Measurements from ENCODE around the gene LGR6.
"Not testable (repeated sequence)": the region's sequence is repeated elsewhere in the genome, so short reads cannot be mapped to it uniquely, and the experiment has no call there.

LGR6 gene, protein sequence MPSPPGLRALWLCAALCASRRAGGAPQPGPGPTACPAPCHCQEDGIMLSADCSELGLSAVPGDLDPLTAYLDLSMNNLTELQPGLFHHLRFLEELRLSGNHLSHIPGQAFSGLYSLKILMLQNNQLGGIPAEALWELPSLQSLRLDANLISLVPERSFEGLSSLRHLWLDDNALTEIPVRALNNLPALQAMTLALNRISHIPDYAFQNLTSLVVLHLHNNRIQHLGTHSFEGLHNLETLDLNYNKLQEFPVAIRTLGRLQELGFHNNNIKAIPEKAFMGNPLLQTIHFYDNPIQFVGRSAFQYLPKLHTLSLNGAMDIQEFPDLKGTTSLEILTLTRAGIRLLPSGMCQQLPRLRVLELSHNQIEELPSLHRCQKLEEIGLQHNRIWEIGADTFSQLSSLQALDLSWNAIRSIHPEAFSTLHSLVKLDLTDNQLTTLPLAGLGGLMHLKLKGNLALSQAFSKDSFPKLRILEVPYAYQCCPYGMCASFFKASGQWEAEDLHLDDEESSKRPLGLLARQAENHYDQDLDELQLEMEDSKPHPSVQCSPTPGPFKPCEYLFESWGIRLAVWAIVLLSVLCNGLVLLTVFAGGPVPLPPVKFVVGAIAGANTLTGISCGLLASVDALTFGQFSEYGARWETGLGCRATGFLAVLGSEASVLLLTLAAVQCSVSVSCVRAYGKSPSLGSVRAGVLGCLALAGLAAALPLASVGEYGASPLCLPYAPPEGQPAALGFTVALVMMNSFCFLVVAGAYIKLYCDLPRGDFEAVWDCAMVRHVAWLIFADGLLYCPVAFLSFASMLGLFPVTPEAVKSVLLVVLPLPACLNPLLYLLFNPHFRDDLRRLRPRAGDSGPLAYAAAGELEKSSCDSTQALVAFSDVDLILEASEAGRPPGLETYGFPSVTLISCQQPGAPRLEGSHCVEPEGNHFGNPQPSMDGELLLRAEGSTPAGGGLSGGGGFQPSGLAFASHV

DNA sequence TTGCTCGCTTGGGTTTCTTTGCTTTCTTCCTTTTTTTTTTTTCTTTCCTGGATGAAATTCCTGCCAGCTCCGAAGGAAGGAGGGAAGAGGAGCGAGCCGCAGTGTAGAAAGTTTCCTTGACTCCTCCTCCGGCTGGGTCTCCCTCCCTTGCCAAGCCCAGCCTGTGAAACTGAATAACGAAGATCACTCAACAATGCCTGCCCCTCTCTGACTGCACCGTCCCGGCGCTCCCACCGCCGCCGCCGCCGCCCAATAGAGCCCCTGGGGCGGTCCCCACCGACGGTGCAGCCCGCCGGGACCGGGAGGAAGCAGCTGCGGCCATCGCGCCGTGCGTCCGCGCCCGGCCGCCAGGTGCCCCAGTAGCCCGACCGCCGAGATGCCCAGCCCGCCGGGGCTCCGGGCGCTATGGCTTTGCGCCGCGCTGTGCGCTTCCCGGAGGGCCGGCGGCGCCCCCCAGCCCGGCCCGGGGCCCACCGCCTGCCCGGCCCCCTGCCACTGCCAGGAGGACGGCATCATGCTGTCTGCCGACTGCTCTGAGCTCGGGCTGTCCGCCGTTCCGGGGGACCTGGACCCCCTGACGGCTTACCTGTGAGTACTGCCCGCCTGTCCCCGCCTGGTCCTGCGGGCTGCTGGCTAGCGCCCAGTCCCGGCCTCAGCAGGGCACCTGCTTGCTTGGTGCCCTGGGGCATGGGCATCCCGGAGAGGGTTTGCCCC, at the start of gene LGR6:
LGR6 (plus strand) TSS at position 186 of the 714 bp plus-strand sequence; CDS start at position 377, 191 bp downstream.
- intact Hi-C loops (cut with DNase I) = loop anchor here (1.0 kb wide), 1 partner anchor 122 kb away; no protein-coding TSS in a partner anchor
- DNase-seq = peak in 1 of 10 donors; percentile 75

DNA sequence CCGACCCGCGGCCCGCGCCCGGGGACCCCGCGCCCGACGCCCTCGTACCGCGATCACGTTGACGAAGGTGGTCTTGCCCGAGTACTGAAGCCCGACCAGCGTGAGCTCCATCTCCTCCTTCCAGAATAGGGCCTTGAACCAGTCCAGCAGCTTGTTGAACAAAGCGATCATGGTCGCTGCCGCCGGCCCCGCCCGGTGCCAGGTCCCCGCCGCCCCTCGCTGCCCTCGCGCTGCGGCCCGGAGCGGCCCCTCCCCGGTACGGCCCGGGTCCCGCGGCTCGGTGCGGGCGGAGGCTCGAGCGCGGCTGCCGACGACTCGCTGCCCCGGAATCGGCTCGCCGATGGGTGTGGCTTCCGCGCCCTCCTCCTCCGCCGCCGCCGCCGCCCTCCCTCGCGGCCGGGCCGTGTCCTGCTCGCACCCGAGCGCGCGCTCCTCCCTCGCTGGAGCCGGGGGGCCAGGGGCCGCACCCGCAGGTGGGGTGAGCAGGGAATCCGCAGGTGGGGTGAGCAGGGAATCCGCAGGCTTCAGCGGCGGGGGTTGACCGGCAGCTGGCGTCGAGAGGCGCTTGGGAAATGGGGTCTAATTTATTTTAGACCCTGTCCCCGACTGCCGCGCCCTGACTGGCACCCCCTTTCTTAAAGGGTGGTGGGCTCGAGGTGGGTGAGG, 49.1 kb upstream of the LGR6 start, which contains the start of gene ARL8A:
ARL8A (minus strand) TSS at position 336 of the 666 bp plus-strand sequence; CDS start at position 171, 165 bp downstream.
- intact Hi-C loops (cut with DNase I) = no loop called here
- DNase-seq = peak; percentile 58 to 97 (median 80)

DNA sequence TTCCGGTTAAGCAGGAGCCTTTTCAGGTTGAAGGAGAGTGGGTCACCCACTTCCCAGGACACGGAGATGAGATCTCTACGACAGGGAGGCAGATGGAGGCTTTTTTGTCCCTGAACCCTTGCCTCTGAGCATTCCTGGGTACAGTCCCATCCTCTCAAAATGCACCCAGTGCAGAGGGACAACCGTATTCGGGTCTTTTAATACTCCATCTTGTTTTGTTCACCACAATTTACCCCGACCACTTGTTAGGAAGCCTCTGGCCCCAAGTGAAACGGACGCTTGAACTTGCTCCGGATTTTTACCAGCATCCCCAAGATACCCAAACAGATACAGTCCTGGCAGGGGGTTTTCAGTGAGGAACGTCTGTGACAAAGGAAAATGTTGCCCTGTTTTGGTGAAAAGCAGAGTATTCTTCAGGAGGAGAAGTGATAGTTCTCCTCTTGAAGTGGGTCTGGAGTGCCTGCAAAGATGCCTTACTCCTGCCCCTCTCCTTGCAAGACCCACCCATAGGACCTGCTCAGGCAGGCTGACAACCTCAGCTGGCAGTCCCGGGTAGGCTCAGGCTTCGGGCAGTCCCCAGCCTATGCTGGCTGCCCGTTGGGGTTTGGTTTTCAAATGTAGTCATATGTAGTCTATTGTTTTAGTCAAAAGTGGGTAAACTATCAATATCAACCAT, 48.4 kb upstream of the LGR6 start:
- intact Hi-C loops (cut with DNase I) = no loop called here
- no peak for DNase-seq

DNA sequence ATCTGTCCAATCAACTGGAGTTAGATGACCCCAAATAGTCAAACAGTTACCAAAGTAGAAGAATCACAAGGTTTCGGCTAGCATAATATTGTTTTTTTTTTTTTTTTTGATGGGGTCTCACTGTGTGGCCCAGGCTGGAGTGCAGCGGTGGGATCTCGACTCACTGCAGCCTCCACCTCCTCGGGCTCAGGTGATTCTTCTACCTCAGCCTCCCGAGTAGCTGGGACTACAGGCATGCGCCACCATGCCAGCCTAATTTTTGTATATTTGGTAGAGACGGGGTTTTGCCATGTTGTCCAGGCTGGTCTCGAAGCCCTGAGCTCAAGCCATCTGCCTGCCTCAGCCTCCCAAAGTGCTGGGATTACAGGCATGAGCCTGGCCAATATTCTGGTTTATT, 47.9 kb upstream of the LGR6 start:
- intact Hi-C loops (cut with DNase I); DNase-seq: not testable (repeated sequence)

DNA sequence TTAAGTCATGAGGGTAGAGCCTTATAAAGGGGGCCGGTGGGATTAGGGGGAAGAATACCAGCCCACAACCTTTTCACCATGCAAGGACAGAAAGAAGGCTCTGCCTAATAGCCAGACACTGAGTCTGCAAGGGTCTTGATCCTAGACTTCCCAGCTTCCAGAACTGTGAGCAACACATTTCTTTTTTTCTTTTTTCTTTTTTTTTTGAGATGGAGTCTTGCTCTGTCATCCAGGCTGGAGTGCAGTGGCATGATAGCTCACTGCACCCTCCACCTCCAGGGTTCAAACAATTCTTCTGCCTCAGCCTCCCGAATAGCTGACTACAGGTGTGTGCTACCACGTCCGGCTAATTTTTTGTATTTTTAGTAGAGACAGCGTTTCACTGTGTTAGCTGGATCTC, 47.3 kb upstream of the LGR6 start:
- intact Hi-C loops (cut with DNase I) = no loop called here
- no peak for DNase-seq

DNA sequence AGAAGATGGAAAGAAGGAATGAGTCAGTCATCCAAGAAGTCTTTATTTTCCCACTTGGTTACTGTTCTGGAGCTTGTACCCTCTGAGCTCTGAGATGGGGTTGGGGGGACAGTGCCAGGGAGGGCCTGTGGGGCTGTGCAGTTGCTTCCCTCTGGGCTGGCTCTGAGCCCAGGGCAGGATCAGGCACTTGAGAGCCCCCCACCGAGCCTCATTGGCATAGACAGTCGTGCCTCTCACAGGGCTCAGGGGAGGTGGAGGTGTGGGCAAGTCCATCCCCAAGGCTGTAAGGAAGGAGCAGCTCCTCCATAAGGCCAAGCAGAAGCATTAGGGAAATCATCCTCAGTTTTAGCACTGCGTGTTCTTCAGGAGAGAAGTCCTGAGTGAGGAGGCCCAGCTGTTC, 46.6 kb upstream of the LGR6 start:
- no peak for DNase-seq
- intact Hi-C loops (cut with DNase I) = no loop called here

DNA sequence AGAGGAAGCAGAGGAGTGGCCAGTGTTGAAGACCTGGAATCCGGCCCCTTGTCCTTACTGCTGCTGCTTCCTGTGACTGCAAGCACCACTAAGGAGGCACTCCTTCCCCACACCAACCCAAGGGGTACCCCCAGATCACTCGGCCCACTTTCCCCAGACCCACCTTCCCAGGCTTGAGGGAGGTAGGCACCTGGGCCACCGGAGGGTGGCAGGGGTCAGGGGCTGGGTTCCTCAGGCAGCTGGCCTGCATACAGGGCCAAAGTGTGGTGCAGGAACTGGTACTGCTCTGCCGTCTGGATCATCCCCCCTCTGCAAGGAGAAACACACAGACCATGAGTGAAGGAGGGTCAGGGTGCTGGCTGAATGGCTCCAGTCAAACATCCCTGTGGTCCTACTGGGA, 45.2 kb upstream of the LGR6 start:
- DNase-seq = no peak
- intact Hi-C loops (cut with DNase I) = no loop called here

DNA sequence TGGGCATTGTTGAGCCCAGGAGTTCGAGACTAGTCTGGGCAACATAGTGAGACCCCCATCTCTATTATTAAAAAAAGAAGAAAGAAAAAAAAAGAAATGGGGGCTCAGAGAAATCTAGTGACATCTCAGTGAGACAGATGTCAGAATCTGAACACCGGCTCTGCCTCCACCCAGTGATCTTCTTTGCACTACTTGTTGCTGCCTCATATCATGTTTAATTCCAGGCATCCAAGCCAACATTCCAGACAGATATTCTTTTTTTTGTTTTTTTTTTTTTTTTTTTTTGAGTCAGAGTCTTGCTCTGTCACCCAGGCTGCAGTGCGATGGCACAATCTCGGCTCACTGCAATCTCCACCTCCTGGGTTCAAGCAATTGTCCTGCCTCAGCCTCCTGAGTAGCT, 44.0 kb upstream of the LGR6 start:
- no peak for DNase-seq
- intact Hi-C loops (cut with DNase I) = no loop called here

DNA sequence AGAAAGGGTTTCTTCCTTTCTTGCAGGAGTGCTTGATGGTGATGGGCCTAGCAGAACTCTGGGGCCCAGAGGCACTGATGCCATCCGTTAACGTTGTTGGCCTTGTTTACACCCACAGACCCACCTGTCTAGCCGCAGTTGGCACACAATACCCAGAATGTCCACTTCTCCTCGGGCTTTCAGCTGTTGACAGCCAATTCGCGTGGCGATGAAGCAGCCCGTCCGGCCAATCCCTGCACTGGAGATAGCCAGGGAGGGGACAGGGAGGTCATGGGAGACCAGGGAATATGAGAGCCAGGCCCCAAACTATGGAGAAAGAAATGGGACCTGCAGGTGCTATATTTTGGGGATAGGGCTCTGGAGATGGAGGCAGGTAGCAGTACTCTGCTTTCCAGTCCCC, 43.4 kb upstream of the LGR6 start:
- DNase-seq = peak in 1 of 10 donors; percentile 22

DNA sequence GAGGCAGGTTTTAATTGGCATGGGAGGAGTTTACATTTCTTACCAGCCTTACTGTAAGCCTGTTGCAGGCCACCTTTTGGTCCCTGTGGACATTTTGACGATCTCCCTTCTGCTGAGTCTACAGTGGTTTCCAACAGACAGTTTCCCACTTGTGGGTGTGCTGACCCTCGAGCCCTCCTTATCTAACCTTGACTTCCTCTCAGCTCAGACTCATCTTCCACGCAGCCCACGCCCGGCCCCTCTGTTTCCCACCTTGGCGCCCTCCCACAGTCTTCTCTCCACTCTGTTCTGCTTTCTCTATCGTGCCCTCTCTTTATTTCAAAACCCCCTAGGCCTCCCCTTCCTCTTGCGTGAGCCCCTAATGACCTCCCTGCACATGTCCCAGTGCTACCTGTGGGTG, 43.0 kb upstream of the LGR6 start:
- DNase-seq = peak in 1 of 10 donors; percentile 49
- intact Hi-C loops (cut with DNase I) = no loop called here

More for the DNA sequence above, 43.4 kb upstream of the LGR6 start:
- intact Hi-C loops (cut with DNase I) = no loop called here

DNA sequence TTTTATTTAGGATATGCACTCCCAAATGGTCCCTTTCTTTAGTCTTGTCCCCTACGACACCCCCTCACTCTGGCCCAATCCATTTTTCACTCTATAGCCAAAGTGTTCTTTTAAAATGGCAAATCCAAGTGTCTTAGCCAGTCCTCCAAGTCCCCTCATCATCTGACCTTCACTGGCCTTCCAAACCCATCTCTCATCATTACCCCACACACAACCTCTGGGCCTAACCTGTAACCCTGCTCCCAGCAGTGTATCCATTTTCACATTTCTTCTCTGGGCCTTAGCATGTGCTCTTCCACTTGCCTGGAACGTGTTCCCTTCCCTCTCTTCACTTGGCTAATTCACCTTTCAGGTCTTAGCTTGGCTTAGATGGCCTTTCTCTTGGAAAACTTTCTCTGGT, 42.6 kb upstream of the LGR6 start:
- DNase-seq = no peak
- intact Hi-C loops (cut with DNase I) = no loop called here

DNA sequence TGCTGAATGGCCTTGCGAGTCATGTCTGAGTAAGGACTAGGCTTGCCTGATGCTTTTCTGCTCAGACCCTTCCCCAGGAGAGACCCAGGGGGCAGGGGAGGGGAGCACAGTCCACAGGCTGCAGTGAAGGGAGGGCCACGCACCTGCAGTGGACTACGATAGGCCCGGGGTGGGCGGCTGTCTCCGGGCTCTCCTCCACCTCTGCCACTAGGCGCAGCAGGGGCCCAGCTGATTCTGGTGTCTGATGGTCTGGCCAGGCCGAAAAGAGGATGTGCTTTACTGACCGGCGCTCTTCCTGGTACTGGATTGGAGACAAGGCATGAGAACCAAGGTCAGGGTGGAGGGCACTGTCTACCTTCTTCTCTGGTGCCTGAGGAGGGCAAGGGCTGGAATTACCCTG, 41.2 kb upstream of the LGR6 start:
- DNase-seq = no peak
- intact Hi-C loops (cut with DNase I) = no loop called here

DNA sequence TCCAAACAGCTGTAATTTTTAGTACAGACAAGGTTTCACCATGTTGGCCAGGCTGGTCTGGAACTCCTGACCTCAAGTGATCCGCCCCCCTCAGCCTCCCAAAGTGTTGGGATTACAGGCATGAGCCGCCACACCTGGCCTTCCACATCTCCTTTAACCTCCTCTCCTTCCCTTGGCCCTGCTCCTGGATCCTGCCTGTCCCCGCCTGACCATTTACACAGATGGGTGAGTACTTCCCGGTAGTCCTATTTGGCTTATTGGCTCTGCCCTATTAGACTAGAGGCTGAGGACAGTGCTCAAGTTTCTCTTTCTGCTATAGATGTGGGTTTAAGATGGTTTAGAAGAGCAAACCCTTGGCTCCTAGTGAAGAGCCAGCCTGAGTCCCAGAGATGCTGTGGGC, 40.3 kb upstream of the LGR6 start:
- intact Hi-C loops (cut with DNase I) = no loop called here
- DNase-seq = no peak

DNA sequence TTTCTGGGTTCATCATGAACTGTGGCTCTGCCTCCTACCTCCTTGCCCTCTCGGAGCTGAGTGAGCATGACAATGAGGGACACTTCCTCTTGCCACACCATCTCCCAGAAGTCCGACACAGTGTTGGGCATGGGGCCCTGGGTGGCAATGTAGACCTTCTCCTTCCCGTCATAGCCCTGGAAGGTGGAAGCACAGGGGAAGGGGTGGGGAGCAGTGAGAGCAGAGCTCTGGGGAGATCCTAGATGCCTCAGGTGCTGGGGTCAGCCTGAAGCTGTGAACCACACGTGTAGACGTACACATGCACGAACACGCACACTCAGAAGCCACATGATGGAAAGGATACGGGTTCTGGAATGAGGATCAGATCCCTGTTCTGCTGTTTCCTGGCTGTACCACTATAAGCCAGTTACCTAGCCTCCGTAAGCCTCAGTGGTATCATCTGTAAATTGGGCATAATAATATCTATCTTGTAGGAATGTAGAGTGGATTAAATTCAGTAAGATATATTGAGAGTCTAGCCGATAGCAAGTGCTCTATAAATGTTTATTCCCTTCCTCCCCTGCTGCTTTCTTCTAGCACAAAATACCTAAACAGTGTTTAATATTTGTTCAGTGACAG, 39.3 kb upstream of the LGR6 start:
- peak in 1 of 10 donors; percentile 29 for DNase-seq
- intact Hi-C loops (cut with DNase I) = no loop called here

DNA sequence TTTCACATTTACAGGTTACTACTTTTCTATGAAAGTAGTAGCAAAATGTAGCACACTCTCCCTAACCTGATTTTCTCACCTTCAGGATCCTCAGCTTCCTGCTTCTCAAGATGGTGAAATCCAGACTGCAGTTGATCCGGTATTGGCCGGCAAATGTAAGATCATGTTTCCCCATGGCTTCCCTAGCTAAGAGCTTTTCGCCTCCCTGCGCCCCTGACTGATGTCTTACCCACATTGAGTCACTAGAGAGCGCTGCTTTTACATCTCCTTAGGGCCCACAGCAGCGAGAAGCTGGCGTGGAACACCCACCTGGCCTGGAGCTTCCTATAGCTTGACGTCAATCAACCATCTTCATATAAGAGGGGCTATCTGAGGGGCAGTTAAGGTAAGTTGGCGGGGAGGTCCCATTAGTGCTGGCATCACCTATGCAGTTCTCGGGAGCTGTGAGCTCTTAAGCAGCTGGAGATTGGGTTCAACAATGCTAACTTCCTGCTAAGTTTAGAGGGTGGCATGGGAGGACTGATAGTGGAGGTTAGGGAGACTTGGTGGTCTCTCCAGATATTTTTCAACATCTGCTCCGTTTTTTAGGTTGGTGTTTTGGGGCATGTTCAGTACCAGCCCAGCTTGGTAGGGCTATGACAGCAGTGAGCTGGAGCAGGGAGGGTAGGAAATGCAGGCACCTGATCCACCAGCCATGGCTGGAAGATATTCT, 38.7 kb upstream of the LGR6 start:
- DNase-seq = peak in 3 of 10 donors; percentile 38 to 89 (median 52)
- intact Hi-C loops (cut with DNase I) = no loop called here

DNA sequence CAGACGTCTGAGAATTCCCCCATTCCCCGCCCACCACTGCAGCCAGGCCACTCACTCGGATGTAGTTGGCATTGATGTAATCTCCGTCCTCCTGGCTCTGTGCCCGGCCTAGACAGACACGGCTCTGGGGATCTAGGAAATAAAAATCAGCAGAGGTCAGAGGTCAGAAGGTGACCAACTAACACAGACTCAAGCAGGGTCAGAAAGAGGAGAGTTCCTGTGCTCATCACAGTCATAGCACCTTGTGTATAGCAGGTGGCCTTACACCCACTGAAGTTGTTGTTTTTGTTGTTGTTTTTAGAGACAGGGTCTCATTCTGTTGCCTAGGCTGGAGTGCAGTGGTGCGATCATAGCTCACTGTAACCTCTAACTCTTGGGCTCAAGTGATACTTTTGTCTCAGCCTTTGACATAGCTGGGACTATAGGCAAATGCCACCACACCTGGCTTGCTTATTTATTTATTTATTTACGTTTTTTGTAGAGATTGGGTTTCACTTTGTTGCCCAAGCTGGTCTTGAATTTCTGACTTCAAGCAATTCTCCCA, 38.0 kb upstream of the LGR6 start:
- intact Hi-C loops (cut with DNase I) = no loop called here
- peak in 3 of 10 donors; percentile 22 to 83 (median 41) for DNase-seq

DNA sequence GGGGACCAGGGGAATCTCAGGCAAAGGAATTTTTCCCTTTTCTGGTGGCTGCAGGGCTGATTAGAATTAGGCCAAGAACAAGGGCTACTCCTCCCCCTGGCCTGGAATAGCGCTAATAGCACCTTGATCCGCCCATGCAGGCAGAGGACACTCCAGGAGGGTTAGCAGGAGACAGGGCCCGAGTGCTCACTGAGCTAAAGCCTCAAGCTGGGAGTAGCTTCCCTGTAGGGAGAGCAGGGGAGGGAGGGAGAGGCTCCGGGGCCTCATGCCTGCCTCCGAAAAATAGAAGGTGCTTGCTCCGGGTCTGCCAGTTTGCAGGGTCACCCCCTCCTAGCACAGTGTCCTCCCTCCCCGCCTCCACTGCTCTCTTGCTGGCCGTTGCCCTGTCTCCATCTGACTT, 37.0 kb upstream of the LGR6 start:
- intact Hi-C loops (cut with DNase I) = no loop called here
- DNase-seq = peak in 1 of 10 donors; percentile 66

DNA sequence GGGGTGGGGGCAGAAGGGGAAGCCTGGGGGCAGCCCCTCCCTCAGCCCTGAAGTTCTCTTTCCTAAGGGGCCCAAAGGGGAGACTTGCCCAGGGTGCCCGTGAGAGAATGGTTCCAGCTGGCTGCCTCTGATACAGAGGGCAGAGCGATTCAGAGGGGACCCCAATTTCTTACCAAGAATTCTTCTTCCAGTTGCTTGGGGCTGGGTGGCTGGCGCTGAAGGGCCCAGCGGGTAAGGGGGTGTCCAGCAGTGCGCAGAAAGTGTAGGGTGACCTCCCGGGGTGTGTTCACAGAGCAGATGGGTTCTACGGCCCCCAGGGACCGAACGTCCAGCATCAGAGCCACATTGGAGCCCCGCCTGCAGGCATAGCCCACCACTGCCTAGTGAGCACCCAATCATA, 35.7 kb upstream of the LGR6 start:
- DNase-seq = peak in 1 of 10 donors; percentile 51
- intact Hi-C loops (cut with DNase I) = no loop called here

Data from posterior cingulate gyrus (tissue), 11 donors.